ENCODE data around the gene DLG2.

DNA sequence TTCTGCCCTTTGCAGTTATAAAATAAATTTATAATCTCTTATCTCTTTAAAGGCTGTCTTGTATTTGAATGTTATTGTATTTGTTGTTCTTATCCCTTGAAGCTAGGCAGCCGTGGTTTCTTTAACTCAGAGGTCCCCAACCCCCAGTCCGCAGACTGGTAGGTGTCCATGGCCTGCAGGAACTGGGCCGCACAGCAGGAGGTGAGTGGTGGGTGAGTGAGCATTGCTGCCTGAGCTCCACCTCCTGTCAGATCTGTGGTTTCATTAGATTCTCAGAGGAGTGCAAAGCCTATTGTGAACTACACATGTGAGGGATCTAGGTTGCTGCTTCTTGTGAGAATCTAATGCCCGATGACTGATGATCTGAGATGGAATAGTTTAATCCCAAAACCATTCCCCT lies 1961.0 kb downstream of the DLG2 start:
- TF ChIP-seq, protein P1, sequence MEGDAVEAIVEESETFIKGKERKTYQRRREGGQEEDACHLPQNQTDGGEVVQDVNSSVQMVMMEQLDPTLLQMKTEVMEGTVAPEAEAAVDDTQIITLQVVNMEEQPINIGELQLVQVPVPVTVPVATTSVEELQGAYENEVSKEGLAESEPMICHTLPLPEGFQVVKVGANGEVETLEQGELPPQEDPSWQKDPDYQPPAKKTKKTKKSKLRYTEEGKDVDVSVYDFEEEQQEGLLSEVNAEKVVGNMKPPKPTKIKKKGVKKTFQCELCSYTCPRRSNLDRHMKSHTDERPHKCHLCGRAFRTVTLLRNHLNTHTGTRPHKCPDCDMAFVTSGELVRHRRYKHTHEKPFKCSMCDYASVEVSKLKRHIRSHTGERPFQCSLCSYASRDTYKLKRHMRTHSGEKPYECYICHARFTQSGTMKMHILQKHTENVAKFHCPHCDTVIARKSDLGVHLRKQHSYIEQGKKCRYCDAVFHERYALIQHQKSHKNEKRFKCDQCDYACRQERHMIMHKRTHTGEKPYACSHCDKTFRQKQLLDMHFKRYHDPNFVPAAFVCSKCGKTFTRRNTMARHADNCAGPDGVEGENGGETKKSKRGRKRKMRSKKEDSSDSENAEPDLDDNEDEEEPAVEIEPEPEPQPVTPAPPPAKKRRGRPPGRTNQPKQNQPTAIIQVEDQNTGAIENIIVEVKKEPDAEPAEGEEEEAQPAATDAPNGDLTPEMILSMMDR (IDR thresholded peaks at IDR 0.05; ENCODE audit: low read depth, low read length), result no peak
- TF ChIP-seq EZH2phosphoT487 (IDR thresholded peaks at IDR 0.05; ENCODE audit: low read depth), result no peak
